Loucy (cell line): ENCODE results near the gene OTUD5.

Source experiments
- CTCF ChIP-seq: fragments of 200-600 bp; sonication (generic); conservative IDR thresholded peaks from 2 replicates; pipeline ENCODE4 v1.5.1; 2014; ENCODE audit warnings: mild to moderate bottlenecking, antibody characterized with exemption, low read length
- EZH2phosphoT487 ChIP-seq: fragments of 200-600 bp; IDR thresholded peaks from 2 replicates; pipeline ENCODE4 v1.6.1; 2018; ENCODE audit warnings: antibody characterized with exemption, mild to moderate bottlenecking, moderate library complexity, borderline replicate concordance

GRCh38 chrX:48938721-48939425 is 18.5 kb downstream of the OTUD5 start:
- TF ChIP-seq CTCF (no peak), EZH2phosphoT487 (no peak)
